Measurements from ENCODE around the gene PDYN. TPM values are rescaled to one million over a fixed set of nuclear protein-coding genes. Genes with fewer than 3 reads are reported as not detected.

Gene PDYN
- polyA plus RNA-seq, 3 donors, result not detected

GRCh38 chr20:2026004-2026403 is 32.1 kb upstream of the PDYN start:
- H3K27me3 Mint-ChIP-seq (ENCODE audit: low read depth in 3 of 3), result peaks cover 8 to 21% (median 20%) of the 10 kb centered on the region in 3 donors
- TF ChIP-seq CTCF (IDR thresholded peaks at IDR 0.05), result no peak
- no peaks in the 10 kb centered on the region for H3K4me1 Mint-ChIP-seq

GRCh38 chr20:2023151-2023550 is 29.3 kb upstream of the PDYN start:
- Mint-ChIP-seq H3K36me3 (no peaks in the 10 kb centered on the region), H3K27ac (no peak overlapping the region), H3K4me1 (no peaks in the 10 kb centered on the region), H3K9me3 (peaks cover 7 to 19% (median 14%) of the 10 kb centered on the region in 7 donors), H3K27me3 (ENCODE audit: low read depth in 3 of 3) (peaks cover 16 to 23% (median 19%) of the 10 kb centered on the region in 3 donors), H3K4me3 (no peak overlapping the region)
- peaks cover 17 to 18% of the 10 kb centered on the region in 2 donors for H3K9me3 ChIP-seq (replicated peaks in 1 of 2; ENCODE audit: control insufficient read depth in 1 of 2, insufficient read depth in 1 of 2, low read length in 2 of 2)
- H3K79me2 ChIP-seq (ENCODE audit: insufficient read depth, low read length), result no peaks in the 10 kb centered on the region
- intact Hi-C loops (cut with micrococcal nuclease), result no loop called here
- H3K4me2 ChIP-seq (replicated peaks; ENCODE audit: extremely low read depth, low read length, poor library complexity, severe bottlenecking), result no peak overlapping the region
- TF ChIP-seq CTCF (IDR thresholded peaks at IDR 0.05), result no peak
- H3K4me3 ChIP-seq (replicated peaks in 1 of 3; ENCODE audit: low read depth in 2 of 3, low read length in 3 of 3), result no peak overlapping the region
- no peaks in the 10 kb centered on the region for H3K4me1 ChIP-seq (ENCODE audit: control insufficient read depth in 1 of 2, insufficient read depth in 2 of 2, low read length in 2 of 2)
- whole genome bisulfite sequencing (ENCODE audit: insufficient coverage), result 20% methylated on average over 1 of the region's 4 CpGs
- H4K20me1 ChIP-seq (ENCODE audit: insufficient read depth, low read length), result no peaks in the 10 kb centered on the region
- no peaks in the 10 kb centered on the region for H3K36me3 ChIP-seq (replicated peaks in 1 of 2; ENCODE audit: control insufficient read depth in 1 of 2, insufficient read depth in 2 of 2, low read length in 2 of 2)
- H3K27ac ChIP-seq (ENCODE audit: low read depth in 1 of 2, low read length in 2 of 2), result no peak overlapping the region
- no peak for DNase-seq
- H3K27me3 ChIP-seq (ENCODE audit: control insufficient read depth in 2 of 2, insufficient read depth in 2 of 2, low read length in 2 of 2), result peaks cover 8 to 19% of the 10 kb centered on the region in 2 donors
- no peak overlapping the region for H3K9ac ChIP-seq (ENCODE audit: insufficient read depth, low read length, poor library complexity, severe bottlenecking)
- no peak overlapping the region for H2AFZ ChIP-seq (ENCODE audit: insufficient read depth, low read depth, low read length, poor library complexity, severe bottlenecking)

More at GRCh38 chr20:2026004-2026403, 32.1 kb upstream of the PDYN start:
- H3K4me2 ChIP-seq (replicated peaks; ENCODE audit: extremely low read depth, low read length, poor library complexity, severe bottlenecking), result no peak overlapping the region
- H3K9me3 ChIP-seq (replicated peaks in 1 of 2; ENCODE audit: control insufficient read depth in 1 of 2, insufficient read depth in 1 of 2, low read length in 2 of 2), result peaks cover 17 to 18% of the 10 kb centered on the region in 2 donors
- Mint-ChIP-seq H3K4me3 (no peak overlapping the region), H3K9me3 (peaks cover 7 to 19% (median 14%) of the 10 kb centered on the region in 7 donors), H3K36me3 (no peaks in the 10 kb centered on the region), H3K27ac (no peak overlapping the region)
- H3K4me1 ChIP-seq (ENCODE audit: control insufficient read depth in 1 of 2, insufficient read depth in 2 of 2, low read length in 2 of 2), result no peaks in the 10 kb centered on the region
- no peaks in the 10 kb centered on the region for H3K79me2 ChIP-seq (ENCODE audit: insufficient read depth, low read length)
- 93% methylated on average over 9 of the region's 9 CpGs for WGBS (ENCODE audit: insufficient coverage)
- no peaks in the 10 kb centered on the region for H4K20me1 ChIP-seq (ENCODE audit: insufficient read depth, low read length)
- no peak overlapping the region for H3K4me3 ChIP-seq (replicated peaks in 1 of 3; ENCODE audit: low read depth in 2 of 3, low read length in 3 of 3)
- no peak overlapping the region for H2AFZ ChIP-seq (ENCODE audit: insufficient read depth, low read depth, low read length, poor library complexity, severe bottlenecking)
- H3K9ac ChIP-seq (ENCODE audit: insufficient read depth, low read length, poor library complexity, severe bottlenecking), result no peak overlapping the region
- no peak for DNase-seq
- intact Hi-C loops (cut with micrococcal nuclease), result no loop called here
- peaks cover 0 to 5% of the 10 kb centered on the region in 2 donors for H3K27me3 ChIP-seq (ENCODE audit: control insufficient read depth in 2 of 2, insufficient read depth in 2 of 2, low read length in 2 of 2)
- H3K36me3 ChIP-seq (replicated peaks in 1 of 2; ENCODE audit: control insufficient read depth in 1 of 2, insufficient read depth in 2 of 2, low read length in 2 of 2), result no peaks in the 10 kb centered on the region
- no peak overlapping the region for H3K27ac ChIP-seq (ENCODE audit: low read depth in 1 of 2, low read length in 2 of 2)
